Endothelial cell of hepatic sinusoid (primary cell): ENCODE results near the gene QRFP.

Source experiments
- in situ Hi-C: cut with HindIII; loops from 2 replicates; pipeline ENCODE4 v1.10.0; 2017; ENCODE audit warnings: low sequenced_read_pairs

Gene QRFP, protein sequence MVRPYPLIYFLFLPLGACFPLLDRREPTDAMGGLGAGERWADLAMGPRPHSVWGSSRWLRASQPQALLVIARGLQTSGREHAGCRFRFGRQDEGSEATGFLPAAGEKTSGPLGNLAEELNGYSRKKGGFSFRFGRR

DNA sequence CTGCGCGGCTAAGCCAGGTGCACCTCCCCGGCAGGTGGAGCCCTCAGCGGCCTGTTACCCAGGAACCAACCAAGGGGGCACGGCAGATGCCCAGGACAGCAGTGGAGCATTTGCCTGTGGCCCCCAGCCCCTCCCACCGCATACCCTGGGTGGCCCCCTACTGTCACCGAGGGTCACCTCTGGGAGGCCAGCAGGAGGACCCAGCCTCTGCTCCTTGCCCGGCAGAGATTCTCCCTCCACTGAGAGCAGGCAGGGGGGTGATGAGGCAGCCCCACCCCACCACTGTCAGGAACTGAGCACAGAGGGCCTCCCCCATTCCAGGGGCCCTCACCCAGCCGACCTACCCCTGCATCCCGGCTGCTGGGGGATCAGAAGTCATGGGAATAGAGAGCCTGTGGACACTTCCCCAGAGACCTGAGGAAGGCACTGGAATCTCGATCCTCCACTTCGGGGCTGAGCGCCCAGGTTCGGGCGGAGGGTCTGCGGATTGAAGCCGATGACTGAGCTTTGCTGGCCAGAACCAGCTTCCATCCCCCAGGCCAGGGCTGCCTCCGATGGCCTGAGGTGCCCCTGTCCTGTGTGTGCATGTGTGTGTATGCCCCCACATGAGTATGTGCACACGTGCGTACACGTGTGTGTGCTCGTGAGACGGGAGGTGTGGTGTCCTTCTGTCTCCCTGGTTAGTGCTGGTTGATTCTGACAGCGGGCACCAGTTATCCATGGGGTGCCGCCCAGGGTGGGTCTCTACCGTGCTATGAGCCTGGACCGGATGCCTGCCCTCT is at the start of gene QRFP:
QRFP (minus strand) TSS at position 580 of the 782 bp plus-strand sequence. CDS start 2,974 bp downstream, outside the sequence.
- in situ Hi-C loops = no loop called here

DNA sequence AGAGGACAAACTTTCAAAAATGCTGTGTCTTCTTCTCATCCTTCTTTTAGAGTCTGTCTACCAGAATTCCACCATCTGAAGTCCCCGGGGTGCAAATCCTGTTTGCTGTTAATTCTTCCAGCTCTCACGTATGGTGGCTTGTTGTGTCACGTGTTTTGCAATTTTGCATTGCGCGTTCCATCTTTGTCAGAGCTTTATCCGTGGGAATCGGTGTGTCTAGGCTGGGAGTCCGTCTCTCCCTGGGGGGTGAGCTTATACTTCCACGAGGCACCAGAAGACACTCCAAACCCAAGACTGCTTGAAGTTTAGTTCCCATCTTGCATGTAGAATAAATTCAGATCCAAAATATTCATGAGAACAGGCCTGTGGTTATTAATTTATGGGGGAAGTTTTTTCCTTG is 48.6 kb upstream of the QRFP start:
- in situ Hi-C loops = no loop called here

DNA sequence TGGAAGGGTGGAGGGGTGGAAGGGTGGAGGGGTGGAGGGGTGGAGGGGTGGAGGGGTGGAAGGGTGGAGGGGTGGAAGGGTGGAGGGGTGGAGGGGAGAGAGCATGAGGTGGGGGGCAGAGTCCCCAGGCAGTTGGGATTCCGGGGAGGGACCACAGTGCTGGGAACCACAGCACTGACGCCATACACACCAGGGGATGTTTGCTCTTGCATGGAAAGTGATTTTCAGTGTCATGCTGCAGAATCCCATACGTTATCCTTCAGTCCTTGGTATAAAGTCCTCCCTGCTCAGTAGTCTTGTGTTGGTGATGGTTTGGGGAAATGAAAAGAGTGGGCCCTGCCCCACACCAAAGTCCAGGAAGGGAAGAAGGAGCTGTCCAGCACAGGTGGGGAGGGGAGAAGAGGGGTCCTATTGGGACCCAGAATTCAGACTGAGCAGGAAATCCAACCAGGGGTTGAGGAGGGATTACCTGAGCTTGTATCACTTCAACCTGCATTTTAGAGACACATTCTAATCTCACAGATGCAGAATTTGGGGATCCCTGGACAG is 48.0 kb upstream of the QRFP start:
- in situ Hi-C loops = no loop called here

DNA sequence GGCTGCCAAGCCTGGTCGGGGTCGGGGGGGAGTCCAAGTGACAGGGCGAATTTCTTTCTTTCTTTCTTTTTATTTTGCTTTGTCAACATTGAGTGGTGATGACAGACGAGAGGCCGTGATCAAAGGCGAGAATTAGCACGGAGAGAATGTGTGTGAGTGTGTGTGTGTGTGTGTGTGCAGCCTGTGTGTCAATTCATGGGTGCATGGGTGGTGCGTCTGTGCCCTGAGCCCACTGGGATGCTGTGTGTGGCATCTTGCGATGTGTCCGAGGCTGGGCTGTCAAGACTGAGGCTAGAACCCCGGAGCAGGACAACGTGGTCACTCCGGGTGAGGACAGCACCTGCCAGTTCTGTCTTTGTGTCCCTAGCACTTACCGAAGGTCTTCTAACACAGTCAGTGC is 47.2 kb upstream of the QRFP start:
- in situ Hi-C loops = no loop called here

DNA sequence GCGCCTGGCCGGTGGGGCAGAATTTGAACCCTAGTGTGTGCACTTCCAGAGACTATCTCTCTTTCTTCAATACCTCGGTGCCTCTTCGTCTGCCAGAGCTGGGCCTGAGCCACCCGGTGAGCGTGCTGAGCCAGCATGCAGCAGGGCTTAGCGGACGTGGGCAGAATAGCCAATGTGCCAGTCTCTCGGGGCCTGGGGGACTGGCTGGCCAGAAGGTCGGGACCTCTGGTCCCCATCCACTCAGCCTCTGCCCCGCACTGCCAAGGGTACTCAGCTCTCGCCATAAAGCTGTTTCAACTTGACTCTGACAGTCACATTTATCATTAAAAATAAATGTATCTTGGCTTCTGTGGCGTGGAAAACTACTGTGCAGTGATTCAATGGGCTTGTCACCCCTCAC is 46.6 kb upstream of the QRFP start:
- in situ Hi-C loops = no loop called here

DNA sequence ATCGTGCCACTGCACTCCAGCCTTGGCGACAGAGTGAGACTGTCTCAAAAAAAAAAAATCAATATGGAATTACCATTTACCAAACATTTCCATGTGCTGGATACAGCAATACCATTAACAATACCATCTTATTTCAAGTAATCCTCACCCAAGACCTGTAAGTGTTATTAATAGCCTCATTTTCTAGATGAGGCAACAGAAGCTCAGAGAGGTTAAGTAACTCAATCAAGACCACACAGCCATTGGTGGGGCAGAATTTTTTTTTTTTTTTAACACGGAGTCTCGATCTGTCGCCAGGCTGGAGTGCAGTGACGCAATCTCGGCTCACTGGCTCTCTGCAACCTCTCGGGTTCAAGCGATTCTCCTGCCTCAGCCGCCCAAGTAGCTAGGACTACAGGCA is 46.1 kb upstream of the QRFP start:
- in situ Hi-C loops = no loop called here

DNA sequence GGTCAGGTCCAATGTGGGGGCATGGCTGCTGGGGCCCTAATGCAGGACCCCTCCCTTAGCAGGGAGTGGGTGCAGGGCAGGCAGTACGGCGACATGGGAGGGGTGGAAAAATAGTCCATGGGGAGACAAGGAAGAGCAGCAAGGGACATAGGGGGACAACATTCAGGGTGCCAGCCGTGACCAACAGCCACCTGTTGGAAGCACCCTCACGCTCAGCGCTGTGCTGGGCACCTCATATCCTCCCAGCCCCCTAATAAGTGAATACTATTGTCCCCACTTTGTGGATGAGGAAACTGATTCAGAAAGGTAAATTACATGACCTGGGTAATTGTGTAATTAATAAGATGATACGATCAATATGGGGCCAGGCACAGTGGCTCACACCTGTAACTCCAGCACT is 45.5 kb upstream of the QRFP start:
- in situ Hi-C loops = no loop called here

DNA sequence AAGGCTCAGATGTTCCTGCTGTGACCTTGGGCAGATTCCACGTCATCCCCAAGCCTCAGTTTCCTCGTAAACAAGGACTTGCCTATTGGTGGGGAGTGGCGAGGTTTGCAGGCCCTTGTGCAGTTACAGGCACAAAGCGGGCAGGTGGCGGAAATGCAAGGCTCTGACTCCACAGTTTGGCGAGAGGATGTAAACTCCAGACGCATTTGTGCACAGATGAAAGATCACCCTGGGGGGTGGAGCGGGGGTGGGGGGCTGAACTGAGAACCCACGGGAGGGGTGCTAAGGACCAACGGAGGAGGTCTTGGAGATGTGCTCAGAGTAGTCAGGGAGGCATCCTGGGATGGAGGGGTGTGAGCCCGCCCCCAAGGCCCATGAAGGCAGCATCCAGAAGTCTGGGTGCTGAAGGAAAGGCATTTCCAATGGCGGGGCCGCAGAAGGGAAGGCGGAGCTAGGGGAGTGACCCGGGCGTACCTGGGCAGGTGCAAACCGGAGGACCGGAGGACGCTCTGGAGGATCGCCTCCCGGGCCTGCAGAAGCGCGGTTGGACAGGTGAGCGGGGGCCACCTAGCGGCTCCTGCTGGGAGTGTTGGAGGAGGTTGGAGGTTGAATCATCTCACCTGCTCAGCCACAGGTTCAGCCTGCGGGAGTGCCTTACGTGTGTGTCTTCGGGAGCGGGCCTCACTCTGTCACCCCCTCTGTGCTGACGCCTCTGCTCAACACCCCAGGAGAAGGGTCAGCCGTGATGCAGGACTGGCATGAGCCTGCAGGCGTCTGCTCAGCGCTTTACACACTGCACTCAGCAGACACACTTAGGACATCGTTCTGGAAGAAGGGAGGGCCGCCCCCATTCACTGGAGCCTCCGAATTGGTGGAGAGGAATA is 44.3 kb upstream of the QRFP start:
- in situ Hi-C loops = no loop called here

DNA sequence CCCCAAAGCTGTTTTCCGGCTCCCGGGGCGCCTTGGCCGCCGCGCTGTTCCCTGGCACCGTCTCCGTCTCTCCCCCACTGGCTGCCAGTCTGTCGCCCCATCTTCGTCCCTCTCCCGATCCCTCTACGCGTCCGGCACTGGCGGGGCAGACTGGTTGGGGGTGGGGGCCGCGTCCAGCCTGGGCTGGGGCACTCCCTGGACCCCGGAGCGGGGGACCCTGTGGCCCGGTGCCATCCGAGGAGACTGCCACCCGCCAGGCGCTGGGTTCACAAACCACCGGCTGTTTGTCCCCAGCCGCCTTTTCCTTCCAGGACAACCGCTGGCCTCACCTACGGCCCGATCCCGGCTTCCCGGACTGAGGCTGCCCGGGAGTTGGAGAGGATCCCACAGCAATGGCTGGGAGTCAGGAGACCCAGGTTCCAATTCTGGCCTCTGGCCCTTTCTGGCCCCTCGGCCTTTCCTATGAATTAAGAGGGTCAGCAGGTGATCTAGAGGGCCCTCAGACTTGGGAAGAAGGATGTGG is 43.5 kb upstream of the QRFP start:
- in situ Hi-C loops = no loop called here

DNA sequence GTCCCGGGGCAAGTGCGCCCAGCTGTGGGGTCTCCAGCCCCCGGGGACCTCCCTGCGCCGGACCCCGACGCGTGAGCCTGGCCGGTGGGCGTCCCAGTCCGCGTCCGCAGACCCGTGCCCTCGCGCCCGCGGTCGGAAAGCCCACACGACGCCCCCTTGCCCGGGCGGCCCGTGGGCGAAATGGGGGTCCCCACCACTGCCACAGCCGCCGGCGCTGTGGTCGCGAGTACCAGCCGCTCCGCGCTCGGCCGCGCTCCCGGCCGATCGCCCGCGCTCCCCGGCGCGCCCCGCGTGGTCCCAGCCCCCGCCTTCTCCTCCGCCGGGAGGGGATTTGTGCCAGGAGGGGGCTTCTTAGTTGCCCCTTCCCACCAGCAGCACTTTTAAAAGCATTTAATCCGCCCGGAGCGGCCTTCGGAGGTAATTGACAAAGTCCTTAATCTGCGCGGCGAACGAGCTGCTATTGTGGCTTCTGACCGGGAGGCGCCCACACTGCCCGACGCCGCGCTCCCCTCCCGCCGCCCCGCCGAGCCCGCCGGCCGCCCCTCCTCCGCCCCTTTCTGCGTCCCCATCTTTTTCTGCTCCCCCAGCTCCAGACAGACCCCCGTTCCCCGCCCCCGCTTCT is 42.9 kb upstream of the QRFP start:
- in situ Hi-C loops = no loop called here

DNA sequence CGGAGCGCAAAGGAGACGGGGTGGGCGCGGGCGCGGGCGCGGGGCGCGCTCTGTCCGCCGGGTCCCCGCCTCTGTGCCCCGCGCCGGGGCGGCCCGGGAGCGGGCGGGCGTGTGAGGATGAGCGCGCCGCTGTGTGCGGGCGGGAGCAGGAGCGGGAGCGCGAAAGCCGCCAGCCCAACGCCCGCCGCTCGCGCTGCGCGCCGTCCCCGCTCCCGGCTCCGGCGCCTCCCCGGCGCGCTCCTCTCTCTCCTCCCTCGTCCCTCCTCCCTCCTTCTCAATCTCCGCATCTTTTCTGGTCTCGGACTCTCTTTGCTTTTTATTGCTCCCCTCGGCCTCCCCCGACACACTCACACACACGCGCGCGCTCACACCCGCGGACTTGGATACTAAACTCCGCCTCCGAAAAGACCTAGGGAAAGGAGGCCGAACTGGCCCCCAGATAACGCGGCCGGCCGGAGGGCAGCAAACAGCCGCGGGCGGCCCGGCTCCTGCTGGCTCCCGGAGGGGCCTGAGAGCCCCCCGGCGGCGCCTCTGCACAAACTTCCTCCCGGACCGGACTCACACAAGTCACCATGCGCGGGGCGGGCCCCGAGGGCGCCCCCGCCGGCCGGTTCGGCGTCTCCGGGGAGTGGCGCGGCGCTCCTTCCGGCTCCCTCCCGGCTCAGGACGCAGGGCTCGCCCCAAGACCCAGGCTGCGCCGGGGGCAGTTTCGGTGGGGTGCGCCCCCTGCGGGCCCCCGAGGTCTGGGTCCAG is 42.2 kb upstream of the QRFP start, which contains the start of gene FIBCD1:
FIBCD1 (minus strand) TSS at position 596 of the 753 bp plus-strand sequence. CDS start 640 bp downstream, outside the sequence.
- in situ Hi-C loops = no loop called here

DNA sequence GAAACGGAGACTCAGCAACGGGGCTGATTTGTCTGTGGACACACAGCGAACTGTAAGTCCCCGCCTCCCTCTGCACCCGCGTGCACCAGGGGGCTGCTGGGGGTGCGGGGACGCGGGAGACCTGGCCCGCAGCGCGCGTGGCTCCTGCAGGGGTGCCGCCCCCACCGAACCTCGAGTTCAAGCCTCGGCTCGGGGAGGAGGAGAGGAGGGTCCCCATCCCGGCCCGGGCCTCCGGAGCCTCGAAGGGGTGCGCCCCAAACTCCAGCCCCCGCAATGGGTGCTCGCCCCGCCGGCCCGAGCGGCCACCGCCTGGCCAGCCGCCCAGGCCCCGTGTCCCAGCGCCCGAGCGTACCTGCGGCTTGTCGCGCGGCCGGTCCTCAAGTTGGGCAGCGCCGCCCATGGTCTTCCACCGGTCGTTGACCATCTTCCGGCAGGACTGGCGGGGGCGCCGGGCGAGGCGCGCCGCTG is 41.6 kb upstream of the QRFP start:
- in situ Hi-C loops = no loop called here

DNA sequence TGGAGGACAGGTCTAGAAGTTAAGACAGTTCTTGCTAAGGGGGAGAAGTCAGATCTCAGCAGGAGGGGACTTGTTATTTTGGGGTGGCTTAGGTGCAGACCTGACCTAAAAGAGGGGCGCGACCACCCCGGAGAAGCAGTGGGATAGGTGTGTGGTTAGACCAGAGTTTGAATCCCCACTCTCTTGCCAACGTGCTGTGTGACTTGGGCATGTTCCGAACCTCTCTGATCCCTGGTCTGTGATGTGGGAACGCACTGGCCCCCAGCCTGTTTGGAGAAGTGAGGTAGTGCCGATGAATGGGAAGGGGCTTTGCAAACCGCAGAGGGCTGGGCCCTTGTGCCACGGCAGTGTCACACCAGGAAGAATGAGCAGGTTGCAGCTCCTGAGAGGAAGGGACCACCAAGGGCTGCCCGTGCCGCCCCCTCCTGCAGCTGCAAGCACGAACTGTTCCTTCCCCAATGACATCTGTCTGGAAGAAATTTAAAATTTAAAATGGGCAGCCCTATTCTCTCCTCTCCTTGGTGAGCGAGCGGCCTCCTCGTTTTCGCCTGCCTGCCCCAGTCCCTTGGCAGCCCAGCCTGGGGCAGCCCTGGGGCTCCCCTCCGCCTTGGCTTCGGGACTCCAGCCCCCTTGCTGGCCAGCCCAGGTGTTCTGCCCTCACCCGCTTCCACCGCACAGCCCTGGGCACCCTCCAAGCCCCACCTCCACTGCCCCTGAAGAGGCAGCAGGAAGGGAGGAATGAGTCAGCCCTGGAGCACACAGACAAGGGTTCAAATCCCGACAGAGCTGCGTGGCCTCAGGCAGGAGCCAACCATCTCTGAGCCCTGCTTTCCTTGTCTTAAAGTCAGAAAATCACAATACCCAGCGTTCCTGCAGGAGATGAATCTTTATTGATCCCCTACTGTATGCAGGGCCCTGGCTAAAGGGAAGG is 40.8 kb upstream of the QRFP start:
- in situ Hi-C loops = no loop called here

DNA sequence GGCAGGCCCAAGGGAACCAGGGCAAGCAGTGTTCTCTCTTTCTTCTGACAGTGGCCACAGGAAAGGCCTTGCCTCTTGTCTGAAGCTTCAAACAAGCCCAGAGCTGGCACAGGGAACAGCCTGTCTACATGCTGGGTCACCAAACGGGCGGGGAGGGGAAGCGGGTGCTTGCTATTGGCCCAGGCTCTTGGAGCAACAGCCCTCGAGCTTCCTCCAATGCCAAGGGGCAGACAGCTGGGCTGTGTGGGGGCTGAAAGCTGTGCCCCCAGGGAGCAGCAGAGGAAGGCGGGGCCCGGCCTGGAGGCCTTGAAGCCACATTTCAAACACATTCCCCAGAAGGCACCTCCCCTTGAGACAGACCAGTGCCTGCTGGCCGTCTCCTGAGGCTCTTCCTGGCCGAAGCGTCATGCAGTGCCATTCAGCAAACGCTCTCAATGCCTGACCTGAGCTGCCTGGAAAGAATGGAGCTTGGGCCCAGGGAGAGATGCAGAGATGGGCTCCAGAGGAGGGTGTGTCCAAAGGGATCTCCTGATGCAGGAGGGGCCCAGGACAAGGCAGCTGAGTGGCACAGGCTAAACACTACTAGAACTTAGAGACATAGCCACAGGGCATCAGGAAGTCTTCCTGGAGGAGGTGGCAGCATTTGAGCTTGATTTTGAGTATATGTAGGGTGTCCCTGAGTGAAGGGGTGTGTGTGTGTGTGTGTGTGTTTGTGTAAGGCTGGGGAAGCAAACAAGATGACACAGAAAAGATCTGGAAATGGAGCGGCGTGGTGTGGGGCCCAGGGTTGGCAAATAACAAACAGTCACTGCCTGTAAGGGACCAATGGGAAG is 39.9 kb upstream of the QRFP start:
- in situ Hi-C loops = no loop called here

DNA sequence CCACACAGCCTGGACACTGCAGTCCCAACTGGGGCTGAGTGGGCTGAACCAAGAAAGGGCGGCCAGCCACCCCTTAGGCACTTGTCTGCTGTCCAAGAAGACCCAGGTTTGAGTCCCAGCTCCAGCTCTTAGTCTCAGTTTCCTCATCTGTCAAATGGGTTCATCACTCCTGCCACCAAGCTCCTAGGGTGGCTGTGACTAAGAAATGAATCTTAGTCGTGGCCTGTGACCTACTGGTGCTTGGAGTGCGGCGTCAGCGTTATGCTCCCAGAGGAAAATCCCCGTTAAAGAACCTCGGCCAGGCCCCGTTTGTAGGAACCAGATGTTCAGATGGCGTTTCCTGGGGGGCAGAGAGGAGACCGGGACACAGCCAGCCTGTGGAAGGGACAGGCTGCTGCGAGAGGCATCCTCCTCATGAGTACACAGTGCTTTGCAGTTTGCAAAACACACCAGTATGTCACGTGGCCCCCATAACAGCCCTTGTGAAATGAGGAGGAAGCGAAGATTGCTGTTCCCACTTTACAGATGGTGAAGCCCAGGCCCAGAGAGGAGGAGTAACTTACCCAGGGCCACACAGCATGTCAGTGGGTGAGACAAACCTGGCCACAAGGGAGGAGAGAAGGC is 39.1 kb upstream of the QRFP start:
- in situ Hi-C loops = no loop called here

DNA sequence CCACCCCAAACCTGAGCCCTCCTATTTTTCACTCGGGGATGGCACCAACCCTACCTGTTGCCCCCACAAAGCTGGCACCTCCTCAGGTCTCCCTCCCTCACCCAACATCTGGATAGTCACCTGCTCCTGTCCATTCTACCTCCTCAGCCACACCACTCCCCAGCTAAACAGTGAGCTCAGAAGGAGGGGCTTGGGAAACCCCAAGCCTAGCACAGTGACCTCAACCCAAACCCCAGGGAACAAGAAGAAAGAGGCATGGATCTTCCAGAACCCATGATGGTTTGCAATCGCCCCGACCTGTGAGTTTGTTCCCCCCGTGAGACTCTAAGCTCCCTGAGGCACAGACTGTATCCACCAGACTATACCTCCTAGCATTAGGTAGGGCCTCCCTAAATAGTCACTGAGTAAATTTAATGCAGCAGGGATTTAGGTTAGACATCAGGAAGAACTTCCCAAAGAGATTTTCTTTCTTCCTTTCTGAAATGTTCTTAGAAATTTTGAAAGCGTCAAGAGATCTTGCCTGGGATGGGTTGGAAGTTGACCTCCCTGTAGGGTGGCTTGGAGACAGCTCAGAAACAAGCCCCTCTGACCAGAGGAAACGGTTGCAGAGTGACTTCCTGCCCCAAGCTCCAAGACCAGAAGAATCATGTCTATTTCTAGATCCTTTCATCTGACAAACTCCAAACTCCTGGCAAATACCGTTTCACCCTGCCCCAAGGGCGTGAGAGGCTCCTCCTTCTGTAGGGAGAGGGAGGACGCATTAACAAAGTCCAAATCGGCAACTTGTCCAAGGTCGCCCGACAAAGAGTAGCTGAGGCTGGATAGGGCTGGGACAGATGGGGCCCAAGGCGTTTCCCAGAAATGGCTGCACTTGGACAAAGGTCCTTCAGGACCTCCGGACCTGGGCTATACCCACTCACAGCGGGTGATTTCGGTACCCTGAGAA is 38.4 kb upstream of the QRFP start:
- in situ Hi-C loops = no loop called here
